Muscle layer of colon (tissue), 2 donors: Measurements from ENCODE around the gene NRSN1.
"Not testable (repeated sequence)": the region's sequence is repeated elsewhere in the genome, so short reads cannot be mapped to it uniquely, and the experiment has no call there.

Source experiments
- H3K27ac ChIP-seq: one replicate; pipeline ENCODE4 v1.7.0; 2013; ENCODE audit warnings: low read depth, mild to moderate bottlenecking, low read length, moderate library complexity
- H3K27me3 ChIP-seq, 2 donors: one replicate each; pipeline ENCODE4 v1.7.0; 2013; ENCODE audit warnings: low read length in 2 of 2, mild to moderate bottlenecking in 2 of 2; ENCODE audit not compliant: insufficient read depth in 2 of 2, control insufficient read depth in 1 of 2
- H3K36me3 ChIP-seq: one replicate; pipeline ENCODE4 v1.7.0; 2013; ENCODE audit warnings: mild to moderate bottlenecking, low read length; ENCODE audit not compliant: insufficient read depth
- H3K4me1 ChIP-seq: one replicate; pipeline ENCODE4 v1.7.0; 2013; ENCODE audit warnings: mild to moderate bottlenecking, low read length; ENCODE audit not compliant: insufficient read depth
- H3K4me3 ChIP-seq, 2 donors: one replicate each; pipeline ENCODE4 v1.7.0; 2013; ENCODE audit warnings: low read length in 2 of 2, low read depth in 1 of 2, mild to moderate bottlenecking in 1 of 2, moderate library complexity in 1 of 2
- H3K9ac ChIP-seq: one replicate; pipeline ENCODE4 v1.7.0; 2013; ENCODE audit warnings: low read length
- H3K9me3 ChIP-seq: one replicate; pipeline ENCODE4 v1.7.0; 2013; ENCODE audit warnings: mild to moderate bottlenecking, low read length
- donor health status: abdominal sarcoma.
- donor health status: Adenocarcinoma of cecum.

NRSN1 gene

DNA sequence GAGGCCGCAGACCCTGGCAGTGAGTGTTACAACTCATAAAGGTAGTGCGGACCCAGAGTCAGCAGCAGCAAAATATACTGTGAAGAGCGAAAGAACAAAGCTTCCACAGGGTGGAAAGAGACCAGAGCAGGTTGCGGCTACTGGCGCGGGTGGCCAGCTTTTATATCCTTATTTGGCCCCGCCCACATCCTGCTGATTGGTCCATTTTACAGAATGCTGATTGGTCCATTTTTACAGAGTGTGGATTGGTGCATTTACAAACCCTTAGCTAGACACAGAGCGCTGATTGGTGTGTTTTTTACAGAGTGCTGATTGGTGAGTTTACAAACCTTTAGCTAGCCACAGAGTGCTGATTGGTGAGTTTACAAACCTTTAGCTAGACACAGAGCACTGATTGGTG, 16.7 kb downstream of the NRSN1 start:
- not testable (repeated sequence) for H3K27me3 ChIP-seq, H3K9me3 ChIP-seq, H3K9ac ChIP-seq, H3K36me3 ChIP-seq, H3K4me1 ChIP-seq, H3K27ac ChIP-seq, H3K4me3 ChIP-seq

DNA sequence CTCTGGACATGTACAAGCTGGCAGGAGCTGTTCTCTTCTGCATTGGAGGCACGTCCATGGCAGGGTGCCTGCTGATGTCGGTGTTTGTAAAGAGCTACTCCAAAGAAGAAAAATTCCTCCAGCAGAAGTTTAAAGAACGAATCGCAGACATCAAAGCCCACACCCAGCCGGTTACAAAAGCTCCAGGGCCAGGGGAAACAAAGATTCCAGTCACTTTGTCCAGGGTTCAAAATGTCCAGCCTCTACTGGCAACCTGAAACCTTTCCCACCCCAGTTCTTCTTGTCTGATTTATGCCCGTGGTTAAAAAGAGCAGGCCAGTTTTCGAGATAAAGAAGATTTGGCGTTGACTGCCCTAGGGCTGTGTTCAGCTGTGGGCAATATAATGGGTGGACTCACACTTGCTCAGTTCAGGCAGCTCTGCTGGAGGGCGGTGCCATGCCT, 19.7 kb downstream of the NRSN1 start:
- Histone ChIP-seq H3K9ac (no peak overlapping the region), H3K27me3 (no peaks in the 10 kb centered on the region), H3K4me3 (no peak overlapping the region), H3K36me3 (no peaks in the 10 kb centered on the region), H3K9me3 (no peaks in the 10 kb centered on the region), H3K4me1 (peaks cover 3% of the 10 kb centered on the region), H3K27ac (no peak overlapping the region)

- no peaks in the 10 kb centered on the region for H3K36me3 ChIP-seq
- no peak overlapping the region for H3K9ac ChIP-seq
- no peak overlapping the region for H3K4me3 ChIP-seq
- no peak overlapping the region for H3K27ac ChIP-seq
- no peaks in the 10 kb centered on the region for H3K27me3 ChIP-seq
- no peaks in the 10 kb centered on the region for H3K9me3 ChIP-seq
- no peaks in the 10 kb centered on the region for H3K4me1 ChIP-seq
Measured at GRCh38 chr6:24146871-24147270, 20.9 kb downstream of the NRSN1 start.

GRCh38 chr6:24147511-24148153, 21.6 kb downstream of the NRSN1 start:
- no peak overlapping the region for H3K4me3 ChIP-seq
- no peaks in the 10 kb centered on the region for H3K36me3 ChIP-seq
- no peaks in the 10 kb centered on the region for H3K27me3 ChIP-seq
- H3K27ac ChIP-seq = no peak overlapping the region
- no peaks in the 10 kb centered on the region for H3K9me3 ChIP-seq
- H3K9ac ChIP-seq = no peak overlapping the region
- no peaks in the 10 kb centered on the region for H3K4me1 ChIP-seq

GRCh38 chr6:24148154-24148570, 22.1 kb downstream of the NRSN1 start:
- no peaks in the 10 kb centered on the region for H3K4me1 ChIP-seq
- no peaks in the 10 kb centered on the region for H3K27me3 ChIP-seq
- H3K27ac ChIP-seq = no peak overlapping the region
- no peak overlapping the region for H3K4me3 ChIP-seq
- H3K36me3 ChIP-seq = no peaks in the 10 kb centered on the region
- H3K9me3 ChIP-seq = no peaks in the 10 kb centered on the region
- no peak overlapping the region for H3K9ac ChIP-seq

- no peaks in the 10 kb centered on the region for H3K36me3 ChIP-seq
Measured at GRCh38 chr6:24148684-24149083, 22.7 kb downstream of the NRSN1 start.

DNA sequence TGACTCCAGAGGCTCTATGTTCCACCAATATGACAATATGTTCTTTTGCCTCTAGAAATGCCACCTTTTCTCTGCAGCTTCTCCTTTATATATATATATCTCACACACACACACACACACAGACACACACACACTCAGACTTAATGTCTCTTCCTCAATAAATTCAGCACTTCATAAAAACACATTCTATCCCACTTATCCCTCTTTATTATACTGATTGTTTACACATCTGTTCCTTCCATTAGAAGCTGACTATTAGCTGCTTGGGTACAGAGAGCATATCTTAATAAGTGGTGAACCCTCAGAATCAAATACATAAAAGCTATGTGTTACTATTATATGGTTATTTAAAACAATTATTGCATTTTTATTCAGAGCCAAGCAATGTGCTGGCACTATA, 23.3 kb downstream of the NRSN1 start:
- no peaks in the 10 kb centered on the region for H3K36me3 ChIP-seq
- H3K4me1 ChIP-seq = no peaks in the 10 kb centered on the region
- no peaks in the 10 kb centered on the region for H3K27me3 ChIP-seq
- no peak overlapping the region for H3K27ac ChIP-seq
- H3K9me3 ChIP-seq = no peaks in the 10 kb centered on the region
- no peak overlapping the region for H3K4me3 ChIP-seq
- no peak overlapping the region for H3K9ac ChIP-seq

More at GRCh38 chr6:24148684-24149083, 22.7 kb downstream of the NRSN1 start:
- H3K27me3 ChIP-seq = no peaks in the 10 kb centered on the region
- no peak overlapping the region for H3K4me3 ChIP-seq
- H3K9me3 ChIP-seq = no peaks in the 10 kb centered on the region
- H3K27ac ChIP-seq = no peak overlapping the region
- H3K9ac ChIP-seq = no peak overlapping the region
- H3K4me1 ChIP-seq = no peaks in the 10 kb centered on the region

DNA sequence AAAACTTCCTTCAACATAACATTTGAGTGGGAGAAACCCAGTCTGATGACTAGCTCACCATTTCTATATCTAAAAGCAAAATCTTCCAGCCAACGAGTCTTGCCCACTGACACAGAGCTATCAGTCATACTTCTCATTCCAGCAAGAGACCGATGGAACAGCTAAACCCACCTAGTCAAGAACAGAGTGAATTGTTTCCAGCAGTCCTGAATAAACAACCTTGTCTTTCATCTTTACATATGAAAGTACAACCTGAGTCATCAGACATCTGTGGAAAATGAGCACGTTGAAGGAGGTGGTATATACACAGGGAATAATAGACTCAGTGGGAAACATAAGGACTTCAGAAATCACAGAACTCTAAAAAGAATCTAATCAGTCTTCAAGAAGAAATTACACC, 23.8 kb downstream of the NRSN1 start:
- H3K27ac ChIP-seq = no peak overlapping the region
- H3K9me3 ChIP-seq = no peaks in the 10 kb centered on the region
- H3K4me3 ChIP-seq = no peak overlapping the region
- no peaks in the 10 kb centered on the region for H3K4me1 ChIP-seq
- H3K36me3 ChIP-seq = no peaks in the 10 kb centered on the region
- no peak overlapping the region for H3K9ac ChIP-seq
- no peaks in the 10 kb centered on the region for H3K27me3 ChIP-seq

DNA sequence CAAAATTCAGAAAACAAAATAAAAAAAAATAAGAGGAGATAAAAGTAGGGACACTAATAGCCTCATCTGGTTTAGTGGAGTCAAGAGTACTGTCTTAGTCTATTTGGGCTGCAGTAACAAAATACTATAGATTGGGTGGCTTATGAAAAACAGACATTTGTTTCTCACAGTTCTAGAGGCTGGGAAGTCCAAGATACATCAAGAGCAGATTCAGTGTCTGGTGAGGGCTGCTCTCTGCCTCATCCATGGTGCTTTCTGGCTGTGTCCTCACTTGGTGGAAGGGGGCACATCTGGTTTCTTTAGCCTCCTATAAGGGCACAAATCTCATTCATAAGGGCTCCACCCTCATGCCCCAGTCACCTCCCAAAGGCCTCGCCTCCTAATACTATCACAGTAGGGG, 26.0 kb downstream of the NRSN1 start:
- Histone ChIP-seq H3K9me3 (no peaks in the 10 kb centered on the region), H3K27me3 (no peaks in the 10 kb centered on the region), H3K9ac (no peak overlapping the region), H3K27ac (no peak overlapping the region), H3K4me1 (no peaks in the 10 kb centered on the region), H3K36me3 (no peaks in the 10 kb centered on the region), H3K4me3 (no peak overlapping the region)

GRCh38 chr6:24154121-24154520, 28.1 kb downstream of the NRSN1 start:
- Histone ChIP-seq H3K36me3 (no peaks in the 10 kb centered on the region), H3K9ac (no peak overlapping the region), H3K9me3 (no peaks in the 10 kb centered on the region), H3K27me3 (no peaks in the 10 kb centered on the region), H3K4me1 (no peaks in the 10 kb centered on the region), H3K27ac (no peak overlapping the region), H3K4me3 (no peak overlapping the region)

DNA sequence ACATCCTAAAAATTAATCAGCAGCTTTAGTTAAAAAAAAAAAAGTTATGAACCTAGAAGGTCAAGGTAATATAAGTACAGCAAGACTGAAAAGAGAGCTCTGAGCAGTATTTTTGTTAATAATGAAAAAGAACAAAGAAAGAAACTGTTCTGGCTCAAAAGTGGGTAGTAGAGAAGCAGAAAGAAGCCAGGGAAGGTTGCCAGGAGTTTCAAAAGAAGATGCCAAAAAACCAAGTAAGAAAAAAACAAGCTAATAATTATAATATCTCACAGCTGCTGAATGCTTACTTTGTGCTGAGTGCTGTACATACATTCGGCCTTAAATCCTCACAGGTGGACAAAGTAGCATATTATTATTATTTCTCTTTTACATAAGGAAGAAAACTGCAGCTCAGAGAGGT, 31.9 kb downstream of the NRSN1 start:
- Histone ChIP-seq H3K4me3 (no peak overlapping the region), H3K4me1 (no peaks in the 10 kb centered on the region), H3K9me3 (no peaks in the 10 kb centered on the region), H3K27me3 (no peaks in the 10 kb centered on the region), H3K27ac (no peak overlapping the region), H3K36me3 (no peaks in the 10 kb centered on the region), H3K9ac (no peak overlapping the region)

DNA sequence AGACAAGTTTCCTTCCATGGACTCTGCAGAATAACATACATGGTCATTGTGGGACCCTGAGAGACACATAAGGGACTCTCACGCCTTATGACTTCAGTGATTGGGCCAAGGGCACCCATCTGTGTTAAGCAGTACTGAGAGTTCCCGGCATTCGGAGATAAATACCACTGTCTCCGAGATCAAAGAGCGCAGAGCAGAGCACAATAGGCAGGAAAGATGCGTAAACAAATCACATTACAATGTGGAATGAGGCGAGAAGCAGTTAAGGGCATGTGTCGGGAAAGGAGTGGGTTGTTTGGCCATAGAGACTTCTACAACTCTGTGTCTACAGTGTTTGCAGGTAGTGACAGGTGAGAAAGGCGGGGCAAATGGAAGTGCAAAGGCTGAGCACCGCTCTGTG, 57.6 kb downstream of the NRSN1 start:
- H3K4me1 ChIP-seq = no peaks in the 10 kb centered on the region
- H3K9ac ChIP-seq = no peak overlapping the region
- no peaks in the 10 kb centered on the region for H3K9me3 ChIP-seq
- H3K27ac ChIP-seq = no peak overlapping the region
- no peak overlapping the region for H3K4me3 ChIP-seq
- H3K27me3 ChIP-seq = no peaks in the 10 kb centered on the region
- H3K36me3 ChIP-seq = no peaks in the 10 kb centered on the region
